NCI-H1417 (cell line): ENCODE measurements around the gene IL36A.

ENCODE experiments used
- DNase-seq, 3 experiments: peaks; one replicate each; lab custom pipeline; 2025; lab: John Stamatoyannopoulos, UW

The IL36A gene

DNA sequence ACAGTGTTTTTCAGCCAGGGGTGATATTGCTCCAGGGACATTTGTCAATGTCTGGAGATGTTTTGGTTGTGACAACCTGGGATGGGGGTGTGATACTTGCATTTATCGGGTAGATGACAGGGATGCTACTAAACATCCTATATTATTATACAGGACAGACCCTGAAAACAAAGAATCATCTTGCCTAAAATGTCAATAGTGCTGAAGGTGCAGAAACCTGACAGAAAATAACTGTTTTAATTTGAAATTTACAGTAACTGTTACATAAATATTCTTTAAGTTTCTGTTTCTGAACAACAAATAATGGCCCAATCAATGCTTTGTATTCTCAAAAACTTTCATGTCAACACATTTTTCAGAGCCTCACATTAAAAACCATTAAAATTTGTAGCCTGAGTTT lies 2.0 kb downstream of the IL36A start:
- DNase-seq: no peak

DNA sequence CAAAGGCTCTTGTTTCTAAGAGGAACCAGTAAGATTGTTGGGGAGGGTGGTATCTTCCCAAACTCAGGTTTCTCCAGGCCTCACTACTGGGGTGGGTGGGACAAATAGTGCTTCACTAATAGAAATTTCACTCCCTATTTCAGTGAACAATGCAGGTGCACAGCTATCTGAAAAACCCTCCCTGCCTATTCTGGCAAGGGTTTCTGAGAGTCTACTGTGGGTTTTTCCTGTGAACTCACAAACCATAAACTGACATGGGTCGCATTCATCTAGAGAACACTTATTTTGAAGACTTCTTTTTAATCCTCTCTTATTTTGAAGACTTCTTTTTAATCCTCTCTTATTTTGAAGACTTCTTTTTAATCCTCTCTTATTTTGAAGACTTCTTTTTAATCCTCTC lies 4.4 kb downstream of the IL36A start:
- DNase-seq: no peak

DNA sequence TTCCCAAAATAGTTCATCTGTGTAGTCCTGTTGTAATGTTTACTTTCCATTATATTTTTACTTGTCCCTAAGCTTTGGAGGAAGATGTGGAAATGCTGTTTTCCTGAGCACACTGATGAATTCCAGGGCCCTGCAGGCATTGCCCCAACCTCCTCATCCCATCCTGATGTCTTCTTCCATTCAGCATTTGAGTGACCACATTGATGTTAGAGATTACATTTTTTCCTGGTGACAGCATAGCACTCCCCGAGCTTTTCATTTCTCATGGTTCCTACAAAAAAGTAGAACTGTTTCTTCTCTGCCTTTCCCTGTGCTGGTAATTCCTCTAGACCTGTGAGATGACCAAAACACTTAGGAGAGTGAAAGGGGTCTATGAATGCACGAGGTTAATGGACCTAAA lies 4.8 kb downstream of the IL36A start:
- DNase-seq: no peak

DNA sequence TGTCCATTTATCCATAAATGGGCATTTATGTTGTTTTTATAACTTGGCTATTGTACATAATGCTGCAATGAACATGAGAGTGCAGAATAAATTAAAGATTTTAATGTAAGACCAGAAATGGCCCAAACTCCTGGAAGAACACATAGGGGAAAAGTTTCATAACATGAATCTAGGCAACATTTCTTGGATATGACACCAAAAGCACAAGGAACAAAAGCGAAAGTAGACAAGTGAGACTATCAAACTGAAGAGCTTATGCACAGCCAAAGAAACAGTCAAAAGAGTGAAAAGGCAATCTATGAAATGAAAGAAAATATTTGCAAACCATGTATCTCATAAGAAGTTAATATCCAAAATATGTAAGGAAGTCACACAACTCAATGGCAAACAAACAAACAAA lies 5.8 kb downstream of the IL36A start:
- DNase-seq: no peak

DNA sequence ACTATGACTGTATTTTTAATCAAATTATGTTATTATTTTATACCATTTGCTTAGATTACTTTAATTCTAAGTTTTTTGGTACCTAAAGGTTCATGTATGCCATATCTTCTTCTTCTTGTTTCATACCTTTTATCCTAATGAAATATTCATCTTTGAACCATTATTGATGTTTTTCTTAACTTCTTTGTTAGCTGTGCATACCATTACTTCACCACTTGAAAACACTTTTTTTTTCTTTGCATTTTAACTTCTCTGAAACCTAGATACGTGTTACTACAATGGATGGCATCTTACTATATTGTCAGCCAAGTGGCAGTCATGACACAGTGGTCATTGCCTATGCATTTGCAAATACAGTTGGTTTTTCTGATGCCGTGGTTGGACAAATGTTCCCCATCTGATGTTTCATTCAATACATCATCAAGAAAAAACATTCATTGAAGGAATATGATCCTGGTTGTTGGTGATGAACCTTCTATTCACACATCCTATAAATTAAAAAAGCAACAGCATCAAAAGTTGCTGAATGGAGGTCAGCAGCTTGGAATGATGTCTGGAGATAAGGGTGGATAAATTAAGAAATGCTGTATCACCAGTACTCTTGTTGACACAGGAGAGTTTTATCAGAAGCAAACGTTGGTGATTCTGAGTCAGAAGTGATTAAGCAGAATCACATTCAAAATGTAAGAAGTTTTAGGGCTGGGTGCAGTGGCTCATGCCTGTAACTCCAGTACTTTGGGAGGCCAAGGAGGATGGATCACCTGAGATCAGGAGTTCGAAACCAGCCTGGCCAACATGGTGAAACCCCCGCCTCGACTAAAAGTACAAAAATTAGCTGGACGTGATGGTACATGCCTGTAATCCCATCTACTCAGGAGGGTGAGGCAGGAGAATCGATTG lies 7.4 kb downstream of the IL36A start:
- no peak for DNase-seq

DNA sequence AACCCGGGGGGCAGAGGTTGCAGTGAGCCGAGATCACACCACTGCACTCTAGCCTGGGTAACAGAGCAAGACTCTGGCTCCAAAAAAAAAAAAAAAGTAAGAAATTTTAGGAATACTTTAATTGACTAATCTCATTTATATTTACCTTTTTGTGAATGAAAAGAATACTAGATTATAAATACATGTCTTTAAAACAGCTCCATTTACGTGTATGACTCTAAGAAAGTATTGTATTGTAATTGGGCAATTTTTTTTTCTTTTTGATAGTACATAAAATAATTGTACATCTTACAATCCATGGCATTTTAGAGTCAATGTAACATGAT lies 8.0 kb downstream of the IL36A start:
- DNase-seq: no peak

DNA sequence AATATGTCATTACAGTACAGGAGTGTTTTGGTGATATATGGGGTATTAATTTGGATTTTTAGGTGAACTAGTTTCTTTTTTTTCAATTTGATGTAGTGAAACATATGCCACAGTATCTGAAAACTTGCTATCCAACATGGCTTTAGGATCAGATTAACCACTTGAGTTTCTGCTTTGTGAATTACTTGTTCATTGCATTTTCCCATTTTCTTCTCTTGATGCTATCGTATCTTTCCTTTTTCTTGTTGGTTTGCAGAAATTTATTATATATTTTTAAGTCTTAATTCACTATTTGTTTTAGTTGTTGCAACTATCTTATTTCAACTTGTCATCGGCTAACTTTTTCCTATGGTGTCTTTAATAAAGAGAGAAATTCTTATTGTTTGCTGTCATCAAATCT lies 8.8 kb downstream of the IL36A start:
- DNase-seq: no peak

DNA sequence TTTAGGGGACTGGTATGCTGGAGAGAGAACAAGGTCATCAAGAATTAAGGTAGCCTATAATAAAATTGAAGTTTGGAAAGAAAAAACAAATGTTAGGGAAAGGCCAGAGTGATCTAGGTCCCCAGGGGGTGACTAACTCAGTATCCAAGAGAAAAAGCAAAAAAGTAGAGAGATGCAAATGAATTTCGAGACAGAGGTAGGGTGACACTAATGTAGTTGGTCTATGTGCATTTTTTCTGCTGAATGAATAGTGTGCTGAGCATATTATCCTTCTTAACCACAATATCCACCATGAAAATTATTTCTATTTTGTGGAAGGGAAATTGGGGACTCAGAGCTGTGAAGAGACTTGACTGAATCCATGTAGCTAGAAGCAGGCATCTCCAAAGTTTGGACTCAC lies 9.8 kb downstream of the IL36A start:
- DNase-seq: no peak

DNA sequence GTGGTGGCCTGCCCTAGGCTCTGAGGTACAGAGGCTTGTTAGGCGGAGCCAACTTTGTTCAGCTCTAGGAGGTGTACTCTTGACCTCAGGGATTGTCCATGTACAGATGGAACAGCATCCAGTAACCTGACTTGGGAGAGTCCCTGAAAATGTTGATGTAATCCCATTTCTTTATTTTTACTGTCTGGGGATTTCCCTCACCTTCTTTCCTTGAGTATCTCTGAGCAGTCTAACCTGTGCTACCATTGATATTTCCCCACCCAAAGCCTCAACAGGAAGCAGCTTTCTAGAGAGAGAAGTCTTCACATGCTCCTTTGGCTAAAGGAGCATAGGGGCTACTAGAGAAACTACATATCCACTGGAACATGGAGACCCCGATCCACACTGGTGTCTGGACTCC lies 10.4 kb downstream of the IL36A start:
- no peak for DNase-seq

DNA sequence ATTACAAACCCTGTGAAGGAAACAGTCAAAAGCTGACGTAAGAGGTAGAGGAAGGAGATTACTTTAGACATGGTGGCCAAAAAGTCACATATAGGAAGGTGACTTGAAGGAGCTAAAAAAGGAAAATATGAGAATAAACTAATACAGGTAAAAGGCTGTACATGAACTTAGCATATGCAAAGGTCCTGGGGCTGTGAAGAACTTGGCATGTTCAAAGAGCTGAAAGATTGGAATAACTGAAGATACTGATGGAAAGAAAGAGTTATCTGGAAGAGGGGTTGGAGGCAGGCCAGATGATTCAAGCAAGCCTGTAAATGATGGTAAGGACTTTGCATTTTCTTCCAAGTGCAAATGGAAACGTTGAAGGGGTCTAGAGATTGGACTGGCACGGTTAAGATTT lies 13.2 kb downstream of the IL36A start:
- no peak for DNase-seq

DNA sequence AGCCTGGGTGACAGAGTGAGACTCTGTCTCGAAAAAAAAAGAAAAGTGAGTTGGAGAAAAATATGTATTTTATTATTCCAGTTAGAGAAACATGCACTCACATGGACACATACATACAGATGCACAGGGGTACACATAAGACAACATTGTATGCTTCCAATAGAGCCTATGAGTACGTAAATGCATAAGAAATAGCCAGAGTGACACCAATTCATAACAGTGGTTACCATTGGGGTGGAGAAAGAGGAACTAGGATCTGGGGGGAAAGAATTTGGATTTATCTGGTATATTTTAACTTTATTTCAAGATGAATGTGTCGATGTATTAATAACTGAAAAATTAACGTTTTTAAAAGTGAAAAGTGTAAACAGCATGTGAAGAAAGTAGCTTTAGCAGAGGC lies 16.1 kb downstream of the IL36A start:
- DNase-seq: no peak

DNA sequence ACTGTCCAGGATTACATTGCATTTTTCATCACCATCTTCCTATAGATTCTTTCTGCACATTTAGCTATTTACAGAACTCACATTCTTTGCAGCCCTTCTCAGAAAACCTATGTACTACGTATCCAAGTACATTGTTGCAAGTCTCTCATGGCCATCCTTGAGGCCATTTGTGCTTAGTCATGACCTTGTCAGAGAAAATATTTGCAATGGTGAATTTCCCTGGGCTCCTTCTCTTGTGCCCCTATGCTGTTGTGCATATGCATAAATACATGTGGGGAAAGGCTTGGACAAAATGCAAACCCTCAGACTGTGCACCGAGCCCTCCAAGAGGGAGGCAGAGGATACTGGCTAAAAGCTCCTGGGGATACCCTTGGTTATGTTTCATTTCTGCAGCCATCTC lies 19.5 kb downstream of the IL36A start:
- no peak for DNase-seq

DNA sequence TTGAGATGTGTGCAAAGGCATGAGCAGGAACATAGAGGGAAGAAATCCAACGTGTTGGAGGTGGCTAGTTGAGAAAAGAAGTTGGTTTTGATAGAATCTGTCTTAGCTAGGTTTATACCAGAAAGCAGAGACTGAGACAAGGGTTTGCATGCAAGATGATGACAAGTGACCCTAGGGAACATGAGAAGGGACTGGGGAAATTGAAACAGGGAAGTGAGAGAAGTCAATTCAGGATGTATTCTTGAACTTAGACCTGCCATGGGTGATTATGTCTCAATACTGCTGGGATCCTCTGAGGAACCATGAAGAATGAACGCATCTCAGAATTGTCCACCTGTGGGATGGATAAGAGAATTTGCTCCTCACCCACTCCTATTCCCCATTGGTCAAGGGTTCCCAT lies 20.5 kb downstream of the IL36A start:
- DNase-seq: no peak

DNA sequence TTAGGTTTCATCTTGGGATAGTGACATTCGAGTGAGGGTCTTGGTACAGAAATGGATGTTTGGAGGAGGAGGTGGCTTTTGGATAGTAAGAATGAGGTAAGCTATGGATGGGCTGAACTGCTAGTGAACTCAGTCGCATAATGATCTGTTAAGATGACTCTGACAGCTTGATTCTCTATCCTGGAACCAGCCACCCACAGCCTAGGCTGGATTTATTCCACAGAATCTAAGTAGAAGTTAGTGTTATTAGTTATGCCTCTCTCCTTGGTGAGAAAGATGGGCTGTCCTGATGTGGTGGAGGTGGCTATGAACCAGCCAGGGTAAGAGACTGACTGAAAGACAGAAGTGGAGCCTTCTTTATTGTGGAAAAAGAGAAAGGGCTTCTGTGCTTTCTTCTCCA lies 22.4 kb downstream of the IL36A start:
- DNase-seq: no peak

DNA sequence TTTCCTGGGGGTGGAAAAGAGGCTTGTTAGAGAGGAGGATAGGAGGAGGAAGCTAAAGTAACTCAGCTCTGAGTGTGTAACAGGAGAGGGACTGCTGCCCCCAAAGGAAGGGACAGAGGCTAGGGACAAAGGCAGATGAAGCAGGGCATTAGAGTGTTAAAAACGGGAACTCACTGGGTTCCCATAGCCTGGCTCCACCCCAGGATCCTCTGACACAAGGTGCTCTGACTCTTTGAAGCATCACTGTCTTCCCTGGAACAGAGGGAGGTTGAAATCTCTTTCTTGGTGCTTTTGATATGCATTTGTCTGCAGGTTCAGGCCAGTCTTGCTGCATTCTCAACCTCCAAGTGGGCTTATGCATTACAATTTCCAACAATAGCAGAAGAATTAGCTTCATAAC lies 22.9 kb downstream of the IL36A start:
- DNase-seq: no peak

DNA sequence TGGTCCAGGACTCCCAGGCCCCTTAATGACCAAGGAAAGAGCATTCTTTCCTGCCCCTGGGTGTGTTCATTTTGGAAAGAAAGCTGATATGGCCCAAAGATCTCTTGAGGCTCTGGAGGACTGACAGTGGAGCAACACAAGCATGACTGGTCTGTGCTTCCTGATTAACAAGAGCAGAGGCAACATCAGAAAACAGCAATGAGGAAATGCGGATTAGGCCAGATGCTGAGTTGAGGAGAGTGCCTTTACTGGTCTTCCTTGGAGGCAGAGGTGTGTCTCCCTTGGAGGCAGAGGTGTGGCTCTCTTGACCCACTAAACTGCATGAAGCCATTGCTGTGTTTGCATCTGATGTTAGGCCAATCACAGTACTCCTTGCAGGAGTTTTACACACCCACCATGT lies 27.5 kb downstream of the IL36A start:
- no peak for DNase-seq

DNA sequence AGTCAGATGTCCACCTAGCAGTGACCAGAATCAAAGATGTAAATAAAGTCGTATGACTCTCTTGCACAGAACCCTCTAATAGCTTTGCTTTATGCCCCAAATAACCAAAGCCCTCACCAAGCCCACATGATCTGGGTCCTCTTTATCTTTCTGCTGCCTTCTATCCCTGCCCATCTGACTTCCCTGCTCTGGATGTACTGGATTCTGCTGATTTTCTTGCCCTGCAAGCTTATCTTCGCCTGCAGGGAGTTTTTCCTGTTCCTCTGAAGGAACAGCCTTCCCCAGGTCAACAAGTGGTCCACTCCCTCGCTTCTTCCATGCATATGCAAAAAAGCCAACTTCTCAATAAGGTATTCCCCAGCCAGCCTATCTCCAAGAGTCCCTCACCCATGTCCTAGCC lies 28.8 kb downstream of the IL36A start:
- no peak for DNase-seq

DNA sequence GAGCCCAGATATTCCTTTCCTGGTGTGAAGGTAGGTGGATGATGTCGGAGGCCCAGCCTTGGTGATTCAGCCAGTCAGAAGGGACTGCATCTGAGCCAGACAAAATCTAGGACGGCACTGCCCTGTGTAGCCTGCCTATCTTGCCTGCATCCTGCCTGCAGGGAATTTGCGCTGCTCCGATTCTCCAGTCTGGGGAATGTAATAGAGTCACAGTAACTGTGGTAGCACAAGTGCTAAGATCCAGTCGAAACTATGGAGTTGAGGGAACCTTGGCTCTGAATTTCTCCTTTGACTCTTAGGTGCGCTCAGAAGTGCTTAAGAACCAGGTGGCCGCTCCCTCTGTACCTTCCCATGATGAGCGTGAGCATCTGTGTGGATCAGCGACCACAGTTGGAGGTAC lies 31.5 kb downstream of the IL36A start:
- no peak for DNase-seq

DNA sequence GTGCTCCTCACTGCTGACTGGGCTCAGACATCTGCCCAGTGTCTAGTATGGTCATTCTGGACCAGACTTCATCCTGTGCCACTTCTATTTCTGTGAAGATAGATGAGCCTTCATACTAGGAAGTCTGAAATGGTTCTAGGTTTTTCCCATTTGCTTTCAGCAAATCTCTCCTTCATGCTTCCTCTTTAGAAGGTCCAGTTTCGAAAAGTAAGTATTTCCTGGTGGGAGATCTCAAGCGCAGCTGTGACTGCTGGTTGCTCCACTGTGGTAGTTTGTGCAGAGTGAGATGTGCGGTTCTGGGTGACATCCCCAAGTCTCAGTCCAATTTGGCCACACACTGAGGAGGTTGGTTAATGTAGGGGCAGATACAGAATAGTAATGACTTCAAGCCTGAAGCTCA lies 33.0 kb downstream of the IL36A start:
- no peak for DNase-seq

DNA sequence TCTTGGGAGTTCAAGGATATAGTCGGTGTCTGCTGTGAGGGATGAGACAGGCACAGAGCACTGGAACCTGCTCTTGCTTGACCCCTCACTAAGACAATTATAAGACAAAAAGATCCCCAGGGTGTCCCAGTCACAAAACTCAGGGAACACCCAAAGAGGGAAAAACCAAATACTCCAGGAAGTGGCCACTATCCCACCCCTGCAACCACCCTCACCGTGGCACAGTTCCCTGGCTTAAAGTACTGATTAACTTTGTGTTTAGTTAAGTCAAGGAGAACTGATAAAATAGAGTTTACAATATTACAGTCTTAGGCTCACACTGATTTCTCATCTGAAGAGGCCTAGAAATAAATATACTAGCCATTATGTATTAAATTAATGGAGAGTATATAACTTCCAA lies 33.9 kb downstream of the IL36A start:
- DNase-seq: no peak

DNA sequence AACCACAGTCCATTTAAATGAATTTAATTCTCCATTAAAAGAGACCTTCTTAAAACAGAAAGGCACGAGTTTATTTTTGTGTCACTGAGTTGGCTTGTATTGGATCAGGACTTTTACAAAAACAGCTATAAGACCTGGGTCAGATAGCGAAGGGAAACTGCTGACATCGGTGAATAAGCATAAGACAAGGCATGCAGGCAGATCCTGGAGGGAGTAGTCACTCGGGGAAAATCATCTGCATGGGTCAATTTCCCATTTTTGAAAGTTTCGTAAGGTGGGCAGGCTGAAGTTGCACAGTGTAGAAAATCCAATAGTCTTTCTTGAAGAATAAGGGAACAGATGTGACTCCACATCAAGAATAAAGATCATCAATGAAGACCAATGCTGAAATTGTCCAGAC lies 34.5 kb downstream of the IL36A start:
- no peak for DNase-seq

DNA sequence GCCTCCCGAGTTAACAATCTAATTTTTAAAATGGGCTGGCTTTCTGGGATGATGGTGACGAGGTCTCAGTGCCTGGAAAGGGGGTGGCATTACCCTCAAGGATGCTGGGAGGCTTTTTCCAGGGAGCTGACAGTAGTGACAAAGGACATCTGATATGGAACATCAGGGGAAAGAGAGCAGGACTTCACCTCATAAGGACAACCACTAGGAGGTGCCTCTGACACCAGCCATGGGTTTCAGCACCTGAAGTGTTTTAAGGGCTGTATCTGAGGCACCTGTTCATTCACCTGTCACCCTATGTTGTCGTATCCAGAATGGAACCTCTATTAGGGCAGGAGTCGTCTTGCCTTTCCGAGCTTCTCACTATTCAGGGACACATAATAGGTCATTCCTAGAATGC lies 36.6 kb downstream of the IL36A start:
- no peak for DNase-seq

DNA sequence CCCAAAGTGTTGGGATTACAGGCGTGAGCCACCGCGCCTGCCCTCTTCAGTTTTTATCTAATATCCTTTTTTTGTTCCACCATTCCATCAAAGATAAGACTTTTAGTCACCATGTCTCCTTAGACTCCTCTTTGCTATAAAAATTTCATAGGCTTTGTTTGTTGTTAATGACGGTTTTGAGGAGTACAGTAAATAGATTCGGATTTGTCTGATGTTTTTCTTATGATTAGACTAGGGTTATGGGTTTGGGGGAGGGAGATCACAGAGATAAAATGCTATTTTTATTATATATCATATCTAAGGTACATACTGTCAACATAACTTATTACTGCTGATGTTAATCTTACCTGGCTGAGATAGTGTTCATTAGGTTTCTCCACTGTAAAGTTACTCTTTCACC lies 41.2 kb downstream of the IL36A start:
- no peak for DNase-seq
